Breast epithelium (tissue), 3 donors: ENCODE data around the gene SLC38A9.

Source experiments
- CTCF ChIP-seq, 3 donors: fragments of 450-650 bp; IDR thresholded peaks; one replicate each; pipeline ENCODE4 v1.5.1; 2016 to 2017; ENCODE audit warnings: antibody characterized with exemption in 3 of 3, mild to moderate bottlenecking in 3 of 3, moderate library complexity in 3 of 3
- POLR2AphosphoS5 ChIP-seq, 3 donors: sonication (generic); formaldehyde crosslinking; IDR thresholded peaks; one replicate each; pipeline ENCODE4 v1.6.1; 2017; ENCODE audit warnings: antibody characterized with exemption in 3 of 3

GRCh38 chr5:55682071-55682470 is 30.1 kb downstream of the SLC38A9 start:
- TF ChIP-seq CTCF (IDR thresholded peaks at IDR 0.05) (no peak), POLR2AphosphoS5 (IDR thresholded peaks at IDR 0.05) (no peak)
